Cardiac septum (tissue), 1 donor: ENCODE data around the gene RSL1D1. TPM values are rescaled to one million over a fixed set of nuclear protein-coding genes. Genes with fewer than 3 reads are reported as not detected.

Source experiments
- DNase-seq: peaks from one replicate; pipeline ENCODE4 v3.0.0-alpha.2; 2020; ENCODE audit warnings: low spot score
- intact Hi-C: fragments of 100-400 bp; cut with DNase I; formaldehyde crosslinking; loops from one replicate; pipeline ENCODE4 v1.14.0; 2022
- long read RNA-seq: library from polyadenylated mRNA; unstranded; transcript quantifications from one replicate; pipeline ENCODE4 v2.0.0, GENCODE V29; 2021
- total RNA-seq: library from RNA; stranded (reverse); fragmentation: NEBNext Ultra II Directional; extraction: Animal tissue kit (Norgen Biotek cat#: 25700); gene quantifications from one replicate; pipeline ENCODE4 v1.2.1, GENCODE V29; 2021
- donor health status: DM: no; HTN: no; CAD: no.

RSL1D1 gene
- total RNA-seq, result 77.9 TPM
- long read RNA-seq, full-length matches to known transcripts, result 76 of 112 reads
- long read RNA-seq, partial matches to known transcripts, result 22 of 112 reads
- long read RNA-seq, other reads (novel, unspliced or antisense), result 14 of 112 reads

GRCh38 chr16:11851294-11852091, at the start of gene RSL1D1:
Gene RSL1D1, minus strand, starts transcription at chr16:11851542. Its CDS starts 30 bp downstream, at chr16:11851512.
- intact Hi-C loops, result loop anchor here (1.0 kb wide), 2 partner anchors 65 to 108 kb away; no protein-coding TSS in a partner anchor
- DNase-seq, result peak; percentile 97

GRCh38 chr16:11901091-11901490, 49.7 kb upstream of the RSL1D1 start:
- intact Hi-C loops, result no loop called here

GRCh38 chr16:11896486-11897176, 45.3 kb upstream of the RSL1D1 start:
- no peak for DNase-seq
- intact Hi-C loops, result no loop called here

More at GRCh38 chr16:11901091-11901490, 49.7 kb upstream of the RSL1D1 start:
- DNase-seq, result no peak

- intact Hi-C loops, result no loop called here
- DNase-seq, result no peak
Measured at GRCh38 chr16:11893571-11893970, 42.2 kb upstream of the RSL1D1 start.

GRCh38 chr16:11892761-11893160, 41.4 kb upstream of the RSL1D1 start:
- no peak for DNase-seq
- intact Hi-C loops, result no loop called here

GRCh38 chr16:11890231-11890965, 39.1 kb upstream of the RSL1D1 start:
- intact Hi-C loops, result no loop called here
- DNase-seq, result no peak

GRCh38 chr16:11886881-11887280, 35.5 kb upstream of the RSL1D1 start:
- intact Hi-C loops, result no loop called here
- DNase-seq, result no peak

GRCh38 chr16:11884035-11884434, 32.7 kb upstream of the RSL1D1 start:
- intact Hi-C loops, result no loop called here
- no peak for DNase-seq

- intact Hi-C loops, result no loop called here
- DNase-seq, result no peak
Measured at GRCh38 chr16:11880007-11880406, 28.7 kb upstream of the RSL1D1 start.

GRCh38 chr16:11877374-11877773, 26.0 kb upstream of the RSL1D1 start:
- intact Hi-C loops, result loop anchor here (10.0 kb wide), 1 partner anchor 187 kb away; no protein-coding TSS in a partner anchor

GRCh38 chr16:11876306-11876705, 25.0 kb upstream of the RSL1D1 start:
- intact Hi-C loops, result loop anchor here (10.0 kb wide), 1 partner anchor 188 kb away; no protein-coding TSS in a partner anchor
- DNase-seq, result no peak

More at GRCh38 chr16:11877374-11877773, 26.0 kb upstream of the RSL1D1 start:
- no peak for DNase-seq

- intact Hi-C loops, result loop anchor here (10.0 kb wide), 1 partner anchor 189 kb away; no protein-coding TSS in a partner anchor
- no peak for DNase-seq
Measured at GRCh38 chr16:11875721-11876120, 24.4 kb upstream of the RSL1D1 start.

- DNase-seq, result no peak
- intact Hi-C loops, result loop anchor here (10.0 kb wide), 1 partner anchor 194 kb away; no protein-coding TSS in a partner anchor
Measured at GRCh38 chr16:11871193-11871592, 19.9 kb upstream of the RSL1D1 start.

- intact Hi-C loops, result loop anchor here (10.0 kb wide), 1 partner anchor 194 kb away; no protein-coding TSS in a partner anchor
- no peak for DNase-seq
Measured at GRCh38 chr16:11870399-11870798, 19.1 kb upstream of the RSL1D1 start.

- intact Hi-C loops, result loop anchor here (10.0 kb wide), 1 partner anchor 195 kb away; no protein-coding TSS in a partner anchor
- no peak for DNase-seq
Measured at GRCh38 chr16:11869353-11870228, 18.2 kb upstream of the RSL1D1 start.

- intact Hi-C loops, result no loop called here
- no peak for DNase-seq
Measured at GRCh38 chr16:11868412-11868980, 17.2 kb upstream of the RSL1D1 start.

GRCh38 chr16:11862489-11862888, 11.1 kb upstream of the RSL1D1 start:
- intact Hi-C loops, result no loop called here

GRCh38 chr16:11857161-11857560, 5.8 kb upstream of the RSL1D1 start:
- no peak for DNase-seq
- intact Hi-C loops, result no loop called here

More at GRCh38 chr16:11862489-11862888, 11.1 kb upstream of the RSL1D1 start:
- DNase-seq, result no peak
